Activated CD4-positive, alpha-beta T cell treated with anti-CD3 and anti-CD28 coated beads, Interleukin-2, amount 10 ng/mL, durations not matched to agents 7 days and 5 days (primary cell): Measurements from ENCODE around the gene CAPN10. TPM values are rescaled to one million over a fixed set of nuclear protein-coding genes. Genes with fewer than 3 reads are reported as not detected.
A peak's percentile ranks its signal among the peaks of the same experiment; 100 is the strongest.

ENCODE experiments used
- CTCF ChIA-PET: fragments of 350-600 bp; sonication (Branson Sonifier 250); formaldehyde crosslinking; loops from one replicate; lab custom pipeline; 2021; ENCODE audit warnings: antibody characterized with exemption; lab: Charles Lee
- POLR2A ChIA-PET: fragments of 350-600 bp; sonication (Branson Sonifier 250); formaldehyde crosslinking; loops from one replicate; lab custom pipeline; 2021; ENCODE audit warnings: antibody characterized with exemption; lab: Charles Lee
- DNase-seq: peaks from one replicate; pipeline ENCODE4 v3.0.0-alpha.2; 2020
- H3K27ac Mint-ChIP-seq: one replicate; pipeline ENCODE4 v1.8.0; 2021; ENCODE audit warnings: mild to moderate bottlenecking, moderate library complexity, mixed read lengths
- H3K27me3 Mint-ChIP-seq: one replicate; pipeline ENCODE4 v1.8.0; 2021; ENCODE audit warnings: mixed read lengths
- H3K36me3 Mint-ChIP-seq: one replicate; pipeline ENCODE4 v1.8.0; 2021; ENCODE audit warnings: low read depth, mixed read lengths
- H3K4me1 Mint-ChIP-seq: one replicate; pipeline ENCODE4 v1.8.0; 2021; ENCODE audit warnings: mixed read lengths
- H3K4me3 Mint-ChIP-seq: one replicate; pipeline ENCODE4 v1.8.0; 2021; ENCODE audit warnings: mild to moderate bottlenecking, moderate library complexity, mixed read lengths
- H3K9me3 Mint-ChIP-seq: one replicate; pipeline ENCODE4 v1.8.0; 2021; ENCODE audit warnings: mixed read lengths
- total RNA-seq, 2 experiments: library from RNA; stranded (reverse); gene quantifications; one replicate each; pipeline ENCODE4 v1.2.3, GENCODE V29; 2021

The CAPN10 gene
- total RNA-seq, 2 experiments from 2014 or later = 40.5 to 58.6 TPM

GRCh38 chr2:240589850-240590525 lies 3.5 kb downstream of the CAPN10 start:
- Mint-ChIP-seq H3K27ac (no peak overlapping the region), H3K27me3 (no peaks in the 10 kb centered on the region), H3K36me3 (peaks cover 5% of the 10 kb centered on the region), H3K4me3 (no peak overlapping the region), H3K4me1 (peaks cover 33% of the 10 kb centered on the region), H3K9me3 (no peaks in the 10 kb centered on the region)
- ChIA-PET POLR2A (no interaction called here), CTCF (interaction anchor here (1.5 to 6.6 kb wide), 3 partner anchors 10 to 24 kb away, joined by 3 to 67 read pairs (median 4); no protein-coding TSS in a partner anchor)
- no peak for DNase-seq

GRCh38 chr2:240590681-240591111 lies 4.2 kb downstream of the CAPN10 start:
- Mint-ChIP-seq H3K9me3 (no peaks in the 10 kb centered on the region), H3K27me3 (no peaks in the 10 kb centered on the region), H3K27ac (no peak overlapping the region), H3K4me1 (peaks cover 28% of the 10 kb centered on the region), H3K4me3 (no peak overlapping the region), H3K36me3 (peaks cover 5% of the 10 kb centered on the region)
- ChIA-PET CTCF (interaction anchor here (1.6 kb wide), 1 partner anchor 11 kb away, joined by 3 read pairs; no protein-coding TSS in a partner anchor), POLR2A (no interaction called here)
- no peak for DNase-seq

GRCh38 chr2:240591226-240591625 lies 4.7 kb downstream of the CAPN10 start:
- Mint-ChIP-seq H3K27me3 (no peaks in the 10 kb centered on the region), H3K36me3 (peaks cover 5% of the 10 kb centered on the region), H3K4me3 (no peak overlapping the region), H3K4me1 (peaks cover 24% of the 10 kb centered on the region), H3K9me3 (no peaks in the 10 kb centered on the region), H3K27ac (no peak overlapping the region)
- CTCF ChIA-PET = interaction anchor here (1.3 kb wide), 1 partner anchor 22 kb away, joined by 4 read pairs; the partner anchor contains the start of gene RNPEPL1
- no peak for DNase-seq
- POLR2A ChIA-PET = no interaction called here

DNA sequence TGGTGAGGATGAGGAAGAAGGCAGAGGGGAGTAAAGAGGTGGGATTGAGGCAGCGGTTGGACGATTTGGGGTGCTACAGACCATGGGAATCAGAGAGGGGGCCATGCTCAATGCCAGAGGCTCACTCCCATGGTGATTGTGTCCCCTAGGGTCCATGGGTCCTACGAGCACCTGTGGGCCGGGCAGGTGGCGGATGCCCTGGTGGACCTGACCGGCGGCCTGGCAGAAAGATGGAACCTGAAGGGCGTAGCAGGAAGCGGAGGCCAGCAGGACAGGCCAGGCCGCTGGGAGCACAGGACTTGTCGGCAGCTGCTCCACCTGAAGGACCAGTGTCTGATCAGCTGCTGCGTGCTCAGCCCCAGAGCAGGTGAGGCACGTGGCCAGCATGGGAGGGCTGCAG lies 5.2 kb downstream of the CAPN10 start:
- ChIA-PET CTCF (interaction anchor here (1.3 kb wide), 1 partner anchor 23 kb away, joined by 4 read pairs; the partner anchor contains the start of gene RNPEPL1), POLR2A (no interaction called here)
- Mint-ChIP-seq H3K27me3 (no peaks in the 10 kb centered on the region), H3K27ac (no peak overlapping the region), H3K36me3 (peaks cover 5% of the 10 kb centered on the region), H3K4me3 (no peak overlapping the region), H3K4me1 (peaks cover 24% of the 10 kb centered on the region), H3K9me3 (no peaks in the 10 kb centered on the region)
- DNase-seq = no peak

GRCh38 chr2:240593026-240593702 lies 6.6 kb downstream of the CAPN10 start:
- Mint-ChIP-seq H3K4me3 (no peak overlapping the region), H3K4me1 (peaks cover 13% of the 10 kb centered on the region), H3K9me3 (no peaks in the 10 kb centered on the region), H3K27ac (no peak overlapping the region), H3K36me3 (peaks cover 5% of the 10 kb centered on the region), H3K27me3 (no peaks in the 10 kb centered on the region)
- DNase-seq = no peak
- POLR2A ChIA-PET = no interaction called here
- CTCF ChIA-PET = interaction anchor here (1.0 to 1.4 kb wide), 2 partner anchors 13 to 20 kb away, joined by 3 to 5 read pairs; no protein-coding TSS in a partner anchor

DNA sequence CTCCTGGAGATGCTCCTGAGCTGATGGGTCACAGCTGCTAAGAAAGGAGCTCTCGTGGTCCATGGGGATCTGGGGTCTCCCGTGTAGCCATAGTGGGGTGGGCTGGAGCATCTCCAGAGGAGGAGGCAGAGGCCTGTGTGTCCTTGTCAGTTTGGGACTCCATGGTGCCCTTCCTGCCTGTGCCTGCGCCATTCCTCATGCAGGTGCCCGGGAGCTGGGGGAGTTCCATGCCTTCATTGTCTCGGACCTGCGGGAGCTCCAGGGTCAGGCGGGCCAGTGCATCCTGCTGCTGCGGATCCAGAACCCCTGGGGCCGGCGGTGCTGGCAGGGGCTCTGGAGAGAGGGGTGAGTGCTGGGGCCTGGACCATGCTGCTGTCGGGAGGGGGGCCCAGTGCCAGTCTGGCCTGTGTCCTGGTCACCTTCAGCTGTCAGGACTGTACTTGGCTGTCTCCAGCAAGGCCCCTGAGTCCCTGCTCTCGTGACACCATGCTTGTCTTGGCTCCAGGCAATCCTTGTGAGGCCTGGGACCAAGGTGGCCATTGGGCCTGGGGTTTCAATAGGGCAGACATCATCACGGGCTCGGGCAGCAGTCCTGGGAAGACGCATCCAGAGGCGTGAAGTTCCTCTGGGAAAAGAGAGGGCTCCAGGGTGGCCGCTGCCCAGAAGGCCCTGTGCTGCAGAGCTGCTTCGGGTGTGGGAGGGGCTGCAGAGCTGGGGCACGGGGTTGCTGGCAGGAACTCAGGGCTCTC lies 7.3 kb downstream of the CAPN10 start:
- ChIA-PET CTCF (interaction anchor here (1.0 to 1.4 kb wide), 2 partner anchors 14 to 19 kb away, joined by 3 to 5 read pairs; no protein-coding TSS in a partner anchor), POLR2A (no interaction called here)
- no peak overlapping the region for H3K27ac Mint-ChIP-seq
- H3K4me1 Mint-ChIP-seq = peaks cover 6% of the 10 kb centered on the region
- no peak for DNase-seq
- H3K9me3 Mint-ChIP-seq = no peaks in the 10 kb centered on the region
- peaks cover 5% of the 10 kb centered on the region for H3K36me3 Mint-ChIP-seq
- no peaks in the 10 kb centered on the region for H3K27me3 Mint-ChIP-seq
- no peak overlapping the region for H3K4me3 Mint-ChIP-seq

GRCh38 chr2:240594511-240595380 lies 8.2 kb downstream of the CAPN10 start:
- Mint-ChIP-seq H3K36me3 (peaks cover 6% of the 10 kb centered on the region), H3K27me3 (no peaks in the 10 kb centered on the region), H3K9me3 (no peaks in the 10 kb centered on the region), H3K4me1 (peaks cover 3% of the 10 kb centered on the region), H3K4me3 (no peak overlapping the region), H3K27ac (no peak overlapping the region)
- DNase-seq = no peak
- POLR2A ChIA-PET = no interaction called here
- CTCF ChIA-PET = interaction anchor here (1.3 to 1.7 kb wide), 3 partner anchors 8 to 32 kb away, joined by 3 to 7 read pairs (median 4); partner anchors contain the start of gene CAPN10

GRCh38 chr2:240595381-240596079 lies 9.0 kb downstream of the CAPN10 start:
- Mint-ChIP-seq H3K27me3 (no peaks in the 10 kb centered on the region), H3K4me3 (no peak overlapping the region), H3K4me1 (peaks cover 3% of the 10 kb centered on the region), H3K9me3 (no peaks in the 10 kb centered on the region), H3K36me3 (peaks cover 6% of the 10 kb centered on the region), H3K27ac (peak overlapping the region; percentile 19)
- DNase-seq = peak; percentile 56
- ChIA-PET CTCF (interaction anchor here (1.3 to 1.7 kb wide), 2 partner anchors 8 to 31 kb away, joined by 4 to 7 read pairs; partner anchors contain the start of gene CAPN10), POLR2A (no interaction called here)

DNA sequence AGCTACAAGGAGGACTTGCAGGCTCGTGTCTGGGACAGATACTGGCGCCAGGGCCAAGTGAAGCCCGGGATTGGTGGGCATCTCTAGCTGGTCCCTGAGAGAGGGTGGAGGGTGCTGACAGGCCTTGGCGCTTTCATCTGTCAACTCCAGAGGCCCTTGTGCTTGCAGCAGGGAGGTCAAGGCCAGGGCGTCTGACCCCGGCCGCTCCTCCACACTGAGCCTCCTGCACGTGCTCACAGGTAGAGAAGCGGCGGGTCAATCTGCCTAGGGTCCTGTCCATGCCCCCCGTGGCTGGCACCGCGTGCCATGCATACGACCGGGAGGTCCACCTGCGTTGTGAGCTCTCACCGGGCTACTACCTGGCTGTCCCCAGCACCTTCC lies 9.5 kb downstream of the CAPN10 start:
- ChIA-PET CTCF (interaction anchor here (1.3 to 1.7 kb wide), 2 partner anchors 9 to 31 kb away, joined by 4 to 7 read pairs; partner anchors contain the start of gene CAPN10), POLR2A (no interaction called here)
- Mint-ChIP-seq H3K9me3 (no peaks in the 10 kb centered on the region), H3K27me3 (no peaks in the 10 kb centered on the region), H3K4me1 (peaks cover 3% of the 10 kb centered on the region), H3K27ac (peak overlapping the region; percentile 19), H3K36me3 (peaks cover 6% of the 10 kb centered on the region), H3K4me3 (no peak overlapping the region)
- DNase-seq = no peak

- peaks cover 3% of the 10 kb centered on the region for H3K36me3 Mint-ChIP-seq
- no peak overlapping the region for H3K4me3 Mint-ChIP-seq
- no peaks in the 10 kb centered on the region for H3K9me3 Mint-ChIP-seq
- no peak for DNase-seq
- no peaks in the 10 kb centered on the region for H3K27me3 Mint-ChIP-seq
- no peak overlapping the region for H3K27ac Mint-ChIP-seq
- ChIA-PET CTCF (interaction anchor here (0.5 to 2.1 kb wide), 5 partner anchors 8 to 1565 kb away, joined by 3 to 7 read pairs (median 4); partner anchors contain the start of gene CAPN10), POLR2A (no interaction called here)
- no peaks in the 10 kb centered on the region for H3K4me1 Mint-ChIP-seq
Measured at GRCh38 chr2:240596491-240596931, 10.0 kb downstream of the CAPN10 start.

GRCh38 chr2:240597054-240597418 lies 10.5 kb downstream of the CAPN10 start:
- no peaks in the 10 kb centered on the region for H3K9me3 Mint-ChIP-seq
- no peak overlapping the region for H3K27ac Mint-ChIP-seq
- no peak overlapping the region for H3K4me3 Mint-ChIP-seq
- H3K36me3 Mint-ChIP-seq = peaks cover 2% of the 10 kb centered on the region
- CTCF ChIA-PET = interaction anchor here (0.5 to 2.1 kb wide), 5 partner anchors 8 to 1566 kb away, joined by 3 to 5 read pairs (median 4); partner anchors contain the start of gene CAPN10
- DNase-seq = no peak
- POLR2A ChIA-PET = no interaction called here
- H3K27me3 Mint-ChIP-seq = no peaks in the 10 kb centered on the region
- H3K4me1 Mint-ChIP-seq = no peaks in the 10 kb centered on the region
